Astrocyte of the hippocampus (primary cell): ENCODE results near the gene PTGER1.
A peak's percentile ranks its signal among the peaks of the same experiment; 100 is the strongest.
"Not testable (repeated sequence)": the region's sequence is repeated elsewhere in the genome, so short reads cannot be mapped to it uniquely, and the experiment has no call there.

ENCODE experiments used
- DNase-seq: peaks from one replicate; pipeline ENCODE4 v3.0.0; 2011; ENCODE audit warnings: low read depth, low spot score

The PTGER1 gene

DNA sequence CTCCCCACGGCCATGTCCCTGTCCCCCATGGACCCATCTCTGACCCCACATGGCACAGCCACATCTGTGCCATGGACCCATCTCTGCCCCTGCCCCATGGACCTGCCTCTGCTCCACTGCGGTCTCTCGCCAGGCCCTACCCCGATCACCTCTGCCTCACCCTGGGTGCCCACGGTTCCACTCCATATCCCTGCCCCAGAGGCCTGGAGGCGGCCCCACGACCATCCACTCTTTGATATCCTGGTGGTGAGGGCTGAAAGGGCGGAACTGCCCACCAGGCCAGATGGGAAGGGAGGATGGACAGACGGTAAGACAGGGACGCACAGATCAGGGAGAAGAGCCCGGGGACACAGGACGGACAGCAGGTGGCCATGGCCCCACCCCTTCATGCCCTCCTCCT, 327 bp downstream of the PTGER1 start:
- no peak for DNase-seq

DNA sequence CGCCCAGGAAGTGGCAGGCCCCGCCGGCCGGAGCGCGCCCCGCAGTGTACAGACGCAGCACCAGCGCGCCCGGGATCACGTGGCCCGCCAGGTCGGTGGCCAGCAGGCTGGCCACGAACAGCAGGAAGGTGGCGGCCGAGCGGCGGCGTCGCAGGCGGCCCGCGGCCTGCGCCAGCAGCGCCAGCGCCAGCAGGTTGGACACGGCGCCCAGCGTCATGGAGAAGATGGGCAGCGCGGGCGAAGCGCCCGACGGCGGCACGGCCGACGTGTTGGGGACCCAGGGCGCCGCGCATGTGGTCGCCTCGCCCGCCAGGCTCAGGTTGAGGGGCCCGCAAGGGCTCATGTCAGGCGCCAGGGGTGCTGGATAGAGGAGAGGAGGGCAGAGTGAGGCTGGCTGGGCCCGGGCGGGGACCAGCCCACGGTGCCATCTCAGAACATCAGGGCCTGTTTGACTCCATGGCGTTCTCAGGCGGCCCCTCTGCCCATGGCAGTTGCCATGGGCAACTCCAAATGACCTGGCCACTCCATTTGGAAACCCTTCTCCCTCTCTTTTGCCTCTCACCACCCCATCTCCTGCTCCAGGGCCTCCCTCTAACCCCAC, 1.1 kb downstream of the PTGER1 start:
- DNase-seq = peak; percentile 64

DNA sequence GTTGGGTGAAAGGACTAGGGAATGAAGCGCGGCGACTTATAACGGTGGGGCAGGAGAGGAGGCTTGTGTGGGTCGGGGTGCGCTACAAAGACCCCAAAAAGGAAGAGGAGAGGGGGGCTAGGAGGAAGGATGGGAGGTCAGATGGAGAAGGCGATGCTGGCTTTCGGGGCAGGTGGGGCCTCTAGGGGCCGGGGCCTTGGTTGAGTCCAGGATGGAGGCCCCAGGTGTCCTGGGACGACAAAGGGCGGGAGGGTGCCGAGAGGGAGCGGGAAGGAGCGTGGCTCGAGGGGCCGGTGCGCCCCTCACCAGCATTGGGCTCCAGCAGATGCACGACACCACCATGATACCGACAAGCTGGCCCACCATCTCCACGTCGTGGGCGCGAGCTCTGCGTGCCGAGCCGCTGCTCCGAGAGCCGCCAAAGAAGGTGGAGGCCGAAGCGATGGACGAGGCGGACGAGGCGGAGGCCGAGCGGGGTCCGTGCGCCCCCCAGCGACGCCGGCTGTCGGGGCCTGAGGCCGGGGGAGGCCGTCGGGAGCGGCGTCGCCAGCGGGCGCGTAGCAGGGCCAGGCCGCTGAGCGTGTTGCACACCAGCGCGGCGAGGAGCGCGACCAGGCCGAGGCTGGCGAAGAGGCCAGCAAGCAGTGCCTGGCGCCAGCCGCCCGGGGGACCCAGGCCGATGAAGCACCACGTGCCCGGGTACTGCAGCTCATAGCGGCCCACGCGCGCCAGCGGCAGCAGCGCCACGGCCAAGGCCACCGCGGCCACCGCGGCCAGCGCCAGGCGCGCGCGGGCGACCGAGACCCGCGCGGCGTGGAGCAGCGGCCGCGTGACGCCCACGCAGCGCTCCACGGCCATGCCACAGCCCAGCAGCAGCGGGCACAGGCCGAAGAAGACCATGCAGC, 1.8 kb downstream of the PTGER1 start:
- peak; percentile 62 for DNase-seq

DNA sequence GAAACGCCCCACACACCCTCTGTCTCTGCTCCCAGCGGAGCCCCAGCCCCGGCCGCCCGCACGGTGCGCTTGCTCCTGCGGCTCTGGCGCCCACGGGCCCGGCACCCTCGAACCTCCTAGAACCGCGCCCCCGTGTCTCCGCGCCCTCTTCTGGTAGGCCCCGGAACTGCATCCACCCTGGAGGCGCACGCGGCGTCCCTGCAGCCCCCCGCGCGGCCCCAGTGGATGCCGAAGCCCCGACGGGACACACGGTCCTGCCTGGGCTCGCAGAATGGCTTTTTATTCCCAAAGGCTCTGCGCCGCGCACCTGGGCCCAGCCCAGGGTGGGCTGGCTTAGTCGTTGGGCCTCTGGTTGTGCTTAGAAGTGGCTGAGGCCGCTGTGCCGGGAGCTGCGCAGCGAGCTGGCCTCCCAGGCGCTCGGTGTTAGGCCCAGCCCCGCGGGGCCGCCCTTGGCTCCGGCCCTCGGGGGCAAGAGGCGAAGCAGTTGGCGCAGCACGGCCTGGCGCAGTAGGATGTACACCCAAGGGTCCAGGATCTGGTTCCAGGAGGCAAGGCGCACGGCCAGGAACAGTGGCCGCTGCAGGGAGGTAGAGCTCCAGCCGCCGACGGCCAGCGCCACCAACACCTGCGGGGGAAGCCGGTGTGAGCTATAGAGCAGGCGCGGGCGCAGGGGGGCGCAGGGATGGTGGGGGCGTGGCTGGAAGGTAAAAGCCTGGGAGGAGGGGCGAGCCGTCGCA, 2.8 kb downstream of the PTGER1 start:
- peak; percentile 78 for DNase-seq

DNA sequence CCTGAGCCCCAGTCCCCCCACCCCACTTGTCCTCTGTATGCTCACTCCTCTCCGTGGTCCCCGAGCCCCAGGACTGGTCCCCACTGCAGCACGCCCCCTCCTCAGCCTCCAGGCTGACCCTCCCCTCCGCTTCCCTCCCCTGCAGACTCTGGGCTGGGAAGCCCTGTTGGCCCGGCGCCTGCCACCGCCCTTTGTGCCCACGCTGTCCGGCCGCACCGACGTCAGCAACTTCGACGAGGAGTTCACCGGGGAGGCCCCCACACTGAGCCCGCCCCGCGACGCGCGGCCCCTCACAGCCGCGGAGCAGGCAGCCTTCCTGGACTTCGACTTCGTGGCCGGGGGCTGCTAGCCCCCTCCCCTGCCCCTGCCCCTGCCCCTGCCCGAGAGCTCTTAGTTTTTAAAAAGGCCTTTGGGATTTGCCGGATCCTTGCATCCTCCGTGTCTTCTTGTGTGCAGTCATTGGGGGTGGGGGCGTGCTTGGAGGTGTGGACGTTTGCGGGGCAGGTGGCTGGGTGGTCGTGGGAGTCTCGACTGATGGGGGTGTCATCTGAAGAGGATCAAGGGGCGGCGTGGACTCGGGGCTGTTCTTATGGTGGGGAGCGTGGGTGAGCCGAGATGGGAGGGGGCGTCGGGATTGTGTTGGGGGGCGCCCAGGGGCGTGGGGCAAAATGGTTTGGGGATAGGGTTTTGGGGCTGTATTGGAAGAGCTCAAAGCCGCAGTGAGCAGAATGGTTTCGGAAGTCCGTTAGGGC, 3.5 kb downstream of the PTGER1 start:
- DNase-seq = no peak

DNA sequence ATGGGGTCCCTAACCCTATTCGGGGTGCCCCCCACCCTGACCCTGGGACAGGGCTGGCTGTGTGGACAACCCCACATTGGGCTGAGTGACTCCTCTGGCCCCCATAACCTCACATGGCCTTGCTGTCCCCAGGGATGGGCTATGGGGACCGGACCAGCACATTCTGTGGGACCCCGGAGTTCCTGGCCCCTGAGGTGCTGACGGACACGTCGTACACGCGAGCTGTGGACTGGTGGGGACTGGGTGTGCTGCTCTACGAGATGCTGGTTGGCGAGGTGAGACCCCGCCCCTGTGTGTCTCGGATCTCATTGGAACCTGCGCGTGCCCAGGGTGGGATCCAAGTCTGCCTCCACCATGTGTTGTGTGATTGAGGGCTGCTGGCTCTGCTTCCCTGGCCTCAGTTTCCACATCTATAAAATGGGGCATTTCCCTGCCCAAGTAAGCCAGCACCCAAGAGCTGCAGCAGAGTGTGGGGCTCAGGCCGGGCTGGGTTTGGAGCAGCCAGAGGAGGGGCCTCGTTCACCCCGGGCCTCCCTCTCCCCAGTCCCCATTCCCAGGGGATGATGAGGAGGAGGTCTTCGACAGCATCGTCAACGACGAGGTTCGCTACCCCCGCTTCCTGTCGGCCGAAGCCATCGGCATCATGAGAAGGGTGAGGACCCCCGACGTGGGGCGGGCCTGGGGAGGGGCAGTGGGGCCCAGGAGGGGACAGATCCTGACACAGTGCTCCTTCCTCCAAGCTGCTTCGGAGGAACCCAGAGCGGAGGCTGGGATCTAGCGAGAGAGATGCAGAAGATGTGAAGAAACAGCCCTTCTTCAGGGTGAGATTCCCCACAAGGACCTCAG, 4.9 kb downstream of the PTGER1 start:
- no peak for DNase-seq

DNA sequence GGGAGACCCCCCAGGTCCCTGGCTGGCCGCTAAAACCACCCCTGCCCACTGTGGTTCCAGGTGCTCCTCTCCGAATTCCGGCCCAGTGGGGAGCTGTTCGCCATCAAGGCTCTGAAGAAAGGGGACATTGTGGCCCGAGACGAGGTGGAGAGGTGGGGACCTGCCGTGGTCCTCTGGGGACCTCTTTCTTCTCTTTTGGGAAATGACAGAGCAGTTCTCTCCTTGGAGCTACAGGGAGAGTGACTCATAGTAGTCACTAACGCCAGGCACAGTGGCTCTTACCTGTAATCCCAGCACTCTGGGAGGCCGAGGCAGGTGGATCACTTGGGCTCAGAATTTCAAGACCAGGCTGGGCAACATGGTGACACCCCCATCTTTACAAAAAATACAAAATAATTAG, 7.3 kb downstream of the PTGER1 start:
- no peak for DNase-seq

DNA sequence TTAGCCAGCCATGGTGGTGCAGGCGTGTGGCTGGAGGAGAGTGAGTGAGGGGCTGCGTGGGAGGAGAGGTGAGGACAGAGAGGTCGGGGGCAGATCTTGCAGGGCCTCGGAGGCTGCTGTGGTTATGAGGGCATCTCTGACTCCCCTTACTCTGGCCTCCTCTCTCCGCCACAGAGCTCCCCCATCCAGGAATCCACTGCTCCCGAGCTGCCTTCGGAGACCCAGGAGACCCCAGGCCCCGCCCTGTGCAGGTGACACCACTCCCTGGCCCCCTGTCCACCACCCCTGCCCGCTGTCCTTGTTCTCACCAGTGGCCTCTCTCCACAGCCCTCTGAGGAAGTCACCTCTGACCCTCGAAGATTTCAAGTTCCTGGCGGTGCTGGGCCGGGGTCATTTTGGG, 7.8 kb downstream of the PTGER1 start:
- no peak for DNase-seq

DNA sequence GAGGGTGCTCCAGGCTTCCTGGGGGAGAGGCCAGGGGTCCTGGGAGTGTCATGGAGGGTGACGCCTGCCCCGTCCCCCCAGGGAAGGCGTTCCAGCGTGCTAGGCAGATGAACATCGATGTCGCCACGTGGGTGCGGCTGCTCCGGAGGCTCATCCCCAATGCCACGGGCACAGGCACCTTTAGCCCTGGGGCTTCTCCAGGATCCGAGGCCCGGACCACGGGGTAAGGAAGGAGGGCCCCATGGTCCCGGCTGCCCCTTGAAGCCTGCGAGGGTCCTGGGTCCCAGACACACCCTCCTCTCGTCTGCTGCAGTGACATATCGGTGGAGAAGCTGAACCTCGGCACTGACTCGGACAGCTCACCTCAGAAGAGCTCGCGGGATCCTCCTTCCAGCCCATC, 11.4 kb downstream of the PTGER1 start:
- DNase-seq = no peak

DNA sequence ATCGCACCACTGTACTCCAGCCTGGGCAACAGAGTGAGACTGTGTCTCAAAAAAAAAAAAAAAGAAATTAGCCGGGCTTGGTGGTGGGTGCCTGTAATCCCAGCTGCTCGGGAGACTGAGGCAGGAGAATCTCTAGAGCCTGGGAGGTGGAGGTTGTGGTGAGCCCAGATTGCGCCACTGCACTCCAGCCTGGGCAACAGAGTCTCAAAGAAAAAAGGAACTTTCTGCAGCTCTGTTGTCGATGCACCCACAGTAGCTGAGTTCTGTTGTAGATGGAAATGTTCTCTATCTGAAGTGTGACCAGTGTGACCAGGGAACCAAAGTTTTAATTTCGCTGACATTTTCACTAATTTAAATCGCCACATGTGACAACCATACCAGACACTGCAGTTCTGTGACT, 12.8 kb downstream of the PTGER1 start:
- not testable (repeated sequence) for DNase-seq

DNA sequence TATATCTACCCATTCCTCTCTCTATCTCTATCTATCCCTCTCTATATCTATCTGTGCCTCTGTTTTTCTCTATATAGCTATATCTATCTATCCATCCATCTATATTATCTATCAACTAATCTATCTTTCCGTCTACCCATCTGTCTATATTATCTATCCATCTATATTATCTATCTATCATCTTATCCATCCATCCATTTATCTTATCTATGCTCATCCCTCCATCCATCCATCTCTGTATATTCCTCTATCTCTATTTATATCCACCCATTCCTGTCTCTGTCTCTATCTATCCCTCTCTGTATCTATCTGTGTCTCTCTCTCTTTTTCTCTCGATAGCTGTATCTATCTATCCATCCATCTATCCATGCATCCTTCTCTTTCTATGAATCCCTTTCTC, 14.2 kb downstream of the PTGER1 start:
- no peak for DNase-seq

DNA sequence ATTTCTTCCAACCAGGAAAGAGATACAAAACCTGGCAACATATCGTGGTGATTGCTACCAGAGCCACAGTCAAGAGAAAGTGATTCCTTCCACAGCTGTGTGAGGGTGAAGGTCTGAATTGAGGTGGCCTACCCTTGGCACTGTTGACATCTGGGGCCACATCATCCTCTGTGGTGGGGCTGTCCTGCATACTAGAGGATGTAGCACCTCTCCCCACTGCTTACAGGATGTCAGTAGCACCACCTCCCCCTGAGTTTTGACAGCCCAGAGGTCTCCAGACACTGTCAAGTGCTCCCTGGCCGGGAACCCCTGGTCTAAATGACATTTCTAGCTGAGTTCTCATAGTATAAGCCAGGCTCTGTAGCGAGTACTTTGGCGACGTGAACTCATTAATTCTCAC, 15.5 kb downstream of the PTGER1 start:
- no peak for DNase-seq

DNA sequence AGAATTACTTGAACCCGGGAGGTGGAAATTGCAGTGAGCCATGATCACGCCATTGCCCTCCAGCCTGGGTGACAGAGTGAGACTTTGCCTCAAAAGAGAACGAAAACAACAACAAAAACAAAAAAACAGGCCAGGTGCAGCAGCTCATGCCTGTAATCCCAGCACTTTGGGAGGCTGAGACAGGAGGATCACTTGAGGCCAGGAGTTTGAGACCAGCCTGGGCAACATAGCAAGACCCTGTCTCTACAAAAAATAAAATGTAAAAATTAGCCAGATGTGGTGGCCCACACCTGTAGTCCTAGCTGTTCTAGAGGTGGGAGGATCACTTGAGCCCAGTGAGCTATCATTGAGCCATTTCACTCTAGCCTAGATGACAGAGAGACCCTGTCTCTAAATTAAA, 22.9 kb downstream of the PTGER1 start:
- not testable (repeated sequence) for DNase-seq

DNA sequence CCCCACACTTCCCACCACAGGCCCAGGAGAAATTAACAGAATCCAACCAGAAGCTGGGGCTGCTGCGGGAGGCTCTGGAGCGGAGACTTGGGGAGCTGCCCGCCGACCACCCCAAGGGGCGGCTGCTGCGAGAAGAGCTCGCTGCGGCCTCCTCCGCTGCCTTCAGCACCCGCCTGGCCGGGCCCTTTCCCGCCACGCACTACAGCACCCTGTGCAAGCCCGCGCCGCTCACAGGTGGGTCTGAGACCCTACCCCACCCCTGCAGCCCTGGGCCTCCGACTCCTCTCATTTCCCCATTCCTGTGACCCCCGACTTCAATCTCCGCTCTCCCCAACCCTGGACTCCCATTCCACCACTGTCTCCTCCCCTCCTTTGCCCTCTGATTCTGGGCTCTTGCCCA, 24.3 kb downstream of the PTGER1 start:
- DNase-seq = no peak

DNA sequence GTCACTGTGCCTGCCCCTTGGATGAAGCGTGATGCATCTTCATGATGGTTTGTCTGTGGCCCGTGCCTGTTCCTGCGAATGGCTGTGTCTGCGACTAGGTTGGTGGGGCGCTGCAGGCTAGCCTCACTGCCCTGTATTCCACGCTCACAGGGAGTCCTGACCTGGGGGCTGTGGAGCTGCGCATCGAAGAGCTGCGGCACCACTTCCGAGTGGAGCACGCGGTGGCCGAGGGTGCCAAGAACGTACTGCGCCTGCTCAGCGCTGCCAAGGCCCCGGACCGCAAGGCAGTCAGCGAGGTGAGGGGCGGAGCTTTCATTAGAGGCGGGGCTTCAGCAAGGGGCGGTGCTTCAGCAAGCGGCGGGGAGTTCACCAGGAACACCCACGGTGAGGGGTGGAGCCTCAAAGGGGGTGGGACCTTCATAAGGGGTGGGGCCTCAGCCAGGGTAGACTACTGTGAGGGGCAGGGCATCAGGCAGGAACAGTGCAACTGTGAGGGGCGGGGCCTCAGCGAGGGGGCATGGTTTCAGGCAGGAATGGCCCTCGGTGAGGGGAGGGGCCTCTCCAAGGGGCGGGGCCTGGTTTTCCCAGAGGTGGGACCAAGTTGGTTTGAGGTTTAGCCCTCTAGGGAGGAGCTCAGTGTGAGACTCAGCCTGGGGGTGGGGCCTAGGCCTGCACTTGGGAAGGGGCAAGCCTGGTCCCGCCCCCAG, 24.8 kb downstream of the PTGER1 start:
- peak; percentile 21 for DNase-seq

DNA sequence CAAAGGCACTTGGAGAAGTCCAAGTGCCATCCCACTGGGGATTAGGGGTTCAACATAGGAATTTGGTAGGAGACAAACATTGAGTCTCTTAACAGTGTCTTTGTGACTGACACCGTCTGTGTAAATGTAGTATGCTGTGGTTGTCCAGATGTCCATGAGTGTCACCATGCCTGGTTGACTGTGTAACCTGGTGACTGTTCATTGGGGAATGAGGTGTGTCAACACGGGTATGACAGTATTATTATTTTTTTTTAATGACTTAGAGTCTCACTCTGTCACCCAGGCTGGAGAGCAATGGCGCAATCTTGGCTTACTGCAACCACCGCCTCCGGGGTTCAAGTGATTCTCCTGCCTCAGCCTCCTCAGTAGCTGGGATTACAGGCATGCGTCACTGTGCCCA, 25.8 kb downstream of the PTGER1 start:
- no peak for DNase-seq

DNA sequence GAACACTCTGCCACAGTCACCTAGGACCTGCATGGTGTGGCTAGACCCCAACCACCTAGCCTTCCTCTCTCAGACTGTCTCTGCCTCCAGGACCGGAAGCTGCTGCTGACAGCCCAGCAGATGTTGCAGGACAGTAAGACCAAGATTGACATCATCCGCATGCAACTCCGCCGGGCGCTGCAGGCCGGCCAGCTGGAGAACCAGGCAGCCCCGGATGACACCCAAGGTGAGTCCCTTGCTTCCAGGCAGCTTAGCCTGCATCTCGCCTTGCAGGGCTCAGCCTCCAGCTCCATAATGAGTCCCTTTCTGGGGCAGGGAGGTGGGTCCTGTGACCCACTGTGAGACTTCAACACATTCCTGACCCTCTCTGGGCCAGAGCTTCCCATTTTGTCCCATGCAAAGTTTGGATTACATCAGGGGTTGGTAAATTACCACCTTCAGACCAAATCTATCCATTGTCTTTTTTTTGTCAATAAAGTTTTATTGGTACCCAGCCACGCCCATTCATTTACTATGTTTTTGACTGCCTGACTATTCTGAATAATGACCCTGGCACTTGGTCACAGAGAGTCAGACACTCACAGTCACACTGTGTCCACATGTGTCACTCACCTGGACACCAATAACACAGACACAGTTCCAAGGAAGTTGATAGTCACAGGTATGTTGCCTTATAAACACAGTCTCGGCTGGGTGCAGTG, 28.7 kb downstream of the PTGER1 start:
- DNase-seq = no peak

DNA sequence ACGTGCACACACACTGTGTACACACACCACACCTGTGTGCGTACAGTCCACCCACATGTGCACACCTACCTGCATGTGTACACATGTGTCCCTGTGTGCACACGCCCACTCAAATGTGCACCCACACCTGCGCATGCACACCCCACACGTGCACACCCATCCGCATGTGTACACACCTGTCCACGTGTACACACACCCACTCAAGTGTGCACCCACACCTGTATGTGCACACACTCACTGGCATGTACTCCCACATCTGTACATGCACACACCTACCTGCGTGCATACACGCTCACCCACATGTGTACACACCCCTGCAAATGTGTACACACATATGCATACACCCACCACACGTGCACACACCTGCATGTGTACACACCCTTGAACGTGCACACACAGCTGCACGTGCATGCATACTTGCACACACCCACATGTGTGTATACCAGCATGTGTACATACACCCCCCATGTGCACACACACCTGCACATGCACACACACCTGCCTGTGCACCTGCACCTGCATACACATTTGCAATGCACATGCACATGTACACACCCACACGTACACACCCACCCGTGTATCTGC, 31.4 kb downstream of the PTGER1 start:
- DNase-seq = no peak

DNA sequence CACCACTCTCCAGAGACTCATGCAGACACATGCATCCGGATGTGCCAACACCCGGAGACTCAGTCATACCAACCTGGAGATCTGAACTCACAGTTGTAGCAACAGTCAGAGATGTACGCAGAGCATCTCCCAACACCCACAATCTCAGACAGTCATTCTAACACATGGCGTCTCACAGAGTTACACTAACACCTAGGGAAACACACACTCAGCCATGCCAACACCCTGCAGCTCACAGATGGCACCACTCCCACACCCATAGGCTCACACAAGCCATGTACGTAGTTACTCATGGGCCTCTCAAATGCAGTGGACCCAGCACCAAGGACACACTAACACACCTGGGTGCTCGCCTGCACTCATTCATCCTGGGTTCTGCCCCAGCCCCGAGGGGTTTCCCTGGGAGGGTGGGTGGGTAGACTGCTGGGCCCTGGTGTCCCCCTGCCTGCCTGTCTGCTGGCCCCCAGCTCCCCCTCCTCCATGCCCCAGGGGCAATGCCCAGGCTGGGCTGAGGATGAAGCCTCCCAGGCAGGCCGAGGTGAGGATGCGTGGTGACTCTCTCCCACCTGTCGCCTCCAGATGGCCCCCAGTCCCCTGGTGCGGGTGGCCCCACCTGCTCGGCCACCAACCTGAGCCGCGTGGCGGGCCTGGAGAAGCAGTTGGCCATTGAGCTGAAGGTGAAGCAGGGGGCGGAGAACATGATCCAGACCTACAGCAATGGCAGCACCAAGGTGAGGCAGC, 32.1 kb downstream of the PTGER1 start:
- no peak for DNase-seq
